Heart left ventricle (tissue), 13 donors: Measurements from ENCODE around the gene NOX3.

ENCODE experiments used
- CTCF ChIP-seq, 12 donors: fragments of 200-600 bp; sonication (generic) in 4 of 12; IDR thresholded peaks; one replicate each; pipeline versions ENCODE4 v1.5.0 to v1.8.0; 2018 to 2022; ENCODE audit warnings: antibody characterized with exemption in 12 of 12, mild to moderate bottlenecking in 5 of 12
- POLR2A ChIP-seq, 2 donors: fragments of 450-650 bp; IDR thresholded peaks; one replicate each; pipeline ENCODE4 v1.6.1; 2017; ENCODE audit warnings: antibody characterized with exemption in 2 of 2, mild to moderate bottlenecking in 2 of 2, moderate library complexity in 2 of 2
- donor health status: ischemic (EF 13 %, LVEDD 7.1; RV severe dilation, severe dysfunction).
- donor health status: DM: no; HTN: yes; CAD: no.
- donor health status: DM: no; HTN: no; CAD: no.
- donor health status: ischemic (EF 25% LVEDD 6.9; RV normal size, moderate dysfunction).
- donor health status: ischemic (EF 25% LVEDD 5.7; RV mildly dilated, moderate dysfunction).
- donor health status: ischemic (EF 35%, LVEDD 5.7; RV mildly dilated, moderate dysfunction).
- donor health status: nonischemic (EF 11% LVEDD 7.7; RV severe dilation, severe dysfunction).
- donor health status: DM: yes; HTN: yes; CAD: no.
- donor health status: PGD.
- donor health status: ischemic (EF 29% LVEDD 5.4; RV normal size, mild dysfunction).
- donor health status: nonischemic (EF 23%, LVEDD 6.1; RV moderate dilation, normal function).

DNA sequence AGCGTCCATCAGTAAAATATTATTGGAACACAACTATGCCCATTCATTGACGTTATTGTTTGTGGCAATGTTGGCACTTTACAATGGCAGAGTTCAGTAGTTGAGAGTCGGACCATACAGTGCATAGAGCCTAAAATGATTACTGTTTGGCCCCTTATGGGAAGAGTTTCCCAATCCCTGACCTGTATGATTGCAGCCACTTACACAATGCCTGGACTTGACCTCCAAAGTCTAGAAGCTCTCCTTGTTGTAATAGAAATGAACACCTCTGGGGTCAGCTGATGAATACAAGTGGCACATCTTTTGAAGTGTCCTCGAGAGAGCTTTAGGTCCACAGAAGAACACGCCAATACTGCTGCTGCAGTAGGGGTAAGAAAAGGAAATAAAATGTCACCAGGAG lies 59.0 kb downstream of the NOX3 start:
- no peak for TF ChIP-seq CTCF (IDR thresholded peaks at IDR 0.05)
- TF ChIP-seq POLR2A (IDR thresholded peaks at IDR 0.05), result no peak
